Right ventricle myocardium superior (tissue), 1 donor: Measurements from ENCODE around the gene IL1RAPL2. TPM values are rescaled to one million over a fixed set of nuclear protein-coding genes. Genes with fewer than 3 reads are reported as not detected.
"Not testable (repeated sequence)": the region's sequence is repeated elsewhere in the genome, so short reads cannot be mapped to it uniquely, and the experiment has no call there.

Source experiments
- ATAC-seq: fragments of 200-7000 bp; cut with Tn5 transposase; one replicate; pipeline ENCODE4 v1.9.1; 2020; ENCODE audit warnings: mild to moderate bottlenecking; ENCODE audit not compliant: poor library complexity
- DNase-seq: peaks from one replicate; pipeline ENCODE4 v3.0.0-alpha.2; 2020
- intact Hi-C: fragments of 100-400 bp; cut with DNase I; formaldehyde crosslinking; loops from one replicate; pipeline ENCODE4 v1.11.2; 2022
- total RNA-seq: library from RNA; stranded (reverse); fragmentation: NEBNext Ultra II Directional; extraction: Animal tissue kit (Norgen Biotek cat#: 25700); gene quantifications from one replicate; pipeline ENCODE4 v1.2.1, GENCODE V29; 2021
- donor health status: DM: no; HTN: yes; CAD: no; lungs with severe emphysema.

The IL1RAPL2 gene
- total RNA-seq, 1 donor from 2014 or later = not detected

GRCh38 chrX:105211066-105211575 is 645.1 kb downstream of the IL1RAPL2 start:
- DNase-seq (no peak), ATAC-seq (no peak)
- intact Hi-C loops = no loop called here

GRCh38 chrX:105219454-105220401 is 653.7 kb downstream of the IL1RAPL2 start:
- no peak for DNase-seq
- ATAC-seq = no peak
- intact Hi-C loops = no loop called here

- DNase-seq = no peak
- intact Hi-C loops = no loop called here
- no peak for ATAC-seq
These were observed 654.6 kb downstream of the IL1RAPL2 start, which contains the start of gene TEX13A for GRCh38 chrX:105220636-105221035. Gene TEX13A, minus strand, starts transcription at chrX:105220694. Its CDS starts 297 bp downstream, at chrX:105220397.

- DNase-seq (no peak), ATAC-seq (no peak)
- intact Hi-C loops = no loop called here
These were observed 655.4 kb downstream of the IL1RAPL2 start for GRCh38 chrX:105221374-105221773.

- DNase-seq (no peak), ATAC-seq (no peak)
- intact Hi-C loops = no loop called here
These were observed 660.5 kb downstream of the IL1RAPL2 start for GRCh38 chrX:105226499-105226898.

- intact Hi-C loops = no loop called here
- DNase-seq = no peak
- no peak for ATAC-seq
These were observed 662.6 kb downstream of the IL1RAPL2 start for GRCh38 chrX:105228602-105229001.

GRCh38 chrX:105229146-105229545 is 663.1 kb downstream of the IL1RAPL2 start:
- intact Hi-C loops = no loop called here

GRCh38 chrX:105237407-105237806 is 671.4 kb downstream of the IL1RAPL2 start:
- intact Hi-C loops, ATAC-seq, DNase-seq: not testable (repeated sequence)

More at GRCh38 chrX:105229146-105229545, 663.1 kb downstream of the IL1RAPL2 start:
- DNase-seq = no peak
- no peak for ATAC-seq

GRCh38 chrX:105241056-105241455 is 675.1 kb downstream of the IL1RAPL2 start:
- no peak for DNase-seq
- no peak for ATAC-seq
- intact Hi-C loops = no loop called here

GRCh38 chrX:105260291-105261043 is 694.5 kb downstream of the IL1RAPL2 start:
- intact Hi-C loops = no loop called here
- DNase-seq (peak; percentile 51), ATAC-seq (no peak)

- intact Hi-C loops = no loop called here
- DNase-seq (no peak), ATAC-seq (no peak)
These were observed 697.2 kb downstream of the IL1RAPL2 start for GRCh38 chrX:105263171-105263570.

- intact Hi-C loops = no loop called here
These were observed 697.8 kb downstream of the IL1RAPL2 start for GRCh38 chrX:105263801-105264200.

GRCh38 chrX:105265093-105265492 is 699.1 kb downstream of the IL1RAPL2 start:
- ATAC-seq = no peak
- no peak for DNase-seq
- intact Hi-C loops = no loop called here

More at GRCh38 chrX:105263801-105264200, 697.8 kb downstream of the IL1RAPL2 start:
- DNase-seq = no peak
- no peak for ATAC-seq

- intact Hi-C loops = no loop called here
These were observed 700.5 kb downstream of the IL1RAPL2 start for GRCh38 chrX:105266456-105266855.

GRCh38 chrX:105267167-105267566 is 701.2 kb downstream of the IL1RAPL2 start:
- no peak for ATAC-seq
- no peak for DNase-seq
- intact Hi-C loops = no loop called here

More at GRCh38 chrX:105266456-105266855, 700.5 kb downstream of the IL1RAPL2 start:
- no peak for ATAC-seq
- DNase-seq = no peak

- intact Hi-C loops = no loop called here
- DNase-seq = no peak
- no peak for ATAC-seq
These were observed 703.4 kb downstream of the IL1RAPL2 start for GRCh38 chrX:105269386-105269785.

- no peak for ATAC-seq
These were observed 707.3 kb downstream of the IL1RAPL2 start for GRCh38 chrX:105273326-105273725.

GRCh38 chrX:105274091-105274490 is 708.1 kb downstream of the IL1RAPL2 start:
- ATAC-seq = no peak
- intact Hi-C loops = no loop called here
- DNase-seq = no peak

More at GRCh38 chrX:105273326-105273725, 707.3 kb downstream of the IL1RAPL2 start:
- DNase-seq = no peak
- intact Hi-C loops = no loop called here

- DNase-seq (no peak), ATAC-seq (no peak)
- intact Hi-C loops = no loop called here
These were observed 711.1 kb downstream of the IL1RAPL2 start for GRCh38 chrX:105277132-105277531.
